H1 (cell line): ENCODE data around the gene TBX4. TPM values are rescaled to one million over a fixed set of nuclear protein-coding genes. Genes with fewer than 3 reads are reported as not detected.
A peak's percentile ranks its signal among the peaks of the same experiment; 100 is the strongest.

Experiments used
- CTCF ChIA-PET: fragments of 300-600 bp; sonication (Branson Sonifier 250); formaldehyde crosslinking; loops from one replicate; lab custom pipeline; 2021; ENCODE audit not compliant: partially characterized antibody; lab: Charles Lee
- POLR2A ChIA-PET: fragments of 300-600 bp; sonication (Branson Sonifier 250); formaldehyde crosslinking; loops from one replicate; lab custom pipeline; 2021; ENCODE audit warnings: inconsistent platforms; ENCODE audit not compliant: partially characterized antibody; lab: Charles Lee
- DNase-seq, 2 experiments: peaks; one replicate each; pipeline versions ENCODE4 v3.0.0 to v3.0.0-alpha.2; 2010 to 2022; ENCODE audit warnings: low spot score in 2 of 2, low read depth in 1 of 2, mixed read lengths in 1 of 2
- FAIRE-seq: peaks from 2 replicates; lab custom pipeline; 2011; peaks lifted over from hg19 to GRCh38; lab: Jason Lieb, UNC
- H2AFZ ChIP-seq: 2 replicates; pipeline ENCODE4 v1.8.1; 2012; ENCODE audit warnings: low read length, inconsistent platforms
- H2AK5ac ChIP-seq: 2 replicates; pipeline ENCODE4 v1.6.1; 2013; ENCODE audit warnings: low read depth, low read length
- H2BK120ac ChIP-seq: replicated peaks from 2 replicates; pipeline ENCODE3; 2013; ENCODE audit warnings: low read depth, low read length, inconsistent platforms
- H2BK12ac ChIP-seq: 2 replicates; pipeline ENCODE4 v1.6.1; 2013; ENCODE audit warnings: low read depth, low read length
- H2BK15ac ChIP-seq: 2 replicates; pipeline ENCODE4 v1.6.1; 2013; ENCODE audit warnings: low read length
- H2BK20ac ChIP-seq: 2 replicates; pipeline ENCODE4 v1.6.1; 2013; ENCODE audit warnings: low read length
- H2BK5ac ChIP-seq: 2 replicates; pipeline ENCODE4 v1.6.1; 2013; ENCODE audit warnings: low read depth, low read length
- H3K14ac ChIP-seq: 2 replicates; pipeline ENCODE4 v1.6.1; 2013; ENCODE audit warnings: inconsistent platforms; ENCODE audit not compliant: insufficient read length
- H3K18ac ChIP-seq: 2 replicates; pipeline ENCODE4 v1.6.1; 2013; ENCODE audit warnings: low read length; ENCODE audit errors: extremely low read depth
- H3K23ac ChIP-seq: 2 replicates; pipeline ENCODE4 v1.6.1; 2013; ENCODE audit warnings: inconsistent platforms; ENCODE audit not compliant: insufficient read length
- H3K23me2 ChIP-seq: 2 replicates; pipeline ENCODE4 v1.6.1; 2013; ENCODE audit warnings: low read depth, low read length
- H3K27ac ChIP-seq: 2 replicates; pipeline ENCODE4 v1.6.1; 2011; ENCODE audit warnings: low read depth, low read length, inconsistent platforms
- H3K27me3 ChIP-seq, 4 experiments: replicated peaks in 1 of 4; 1 replicate in 1 of 4; 2 replicates in 3 of 4; pipeline versions ENCODE4 v1.6.1 to v1.8.1; 2011 to 2013; ENCODE audit warnings: low read length in 3 of 4, mild to moderate bottlenecking in 3 of 4, inconsistent platforms in 2 of 4, mixed read lengths in 2 of 4, moderate library complexity in 1 of 4; ENCODE audit not compliant: control insufficient read depth in 3 of 4, insufficient read depth in 3 of 4; ENCODE audit errors: extremely low read depth in 1 of 4
- H3K36me3 ChIP-seq, 4 experiments: 2 replicates each; pipeline versions ENCODE4 v1.6.1 to v1.8.1; 2011 to 2013; ENCODE audit warnings: mild to moderate bottlenecking in 4 of 4, low read length in 3 of 4, moderate library complexity in 2 of 4, control low read depth in 1 of 4, inconsistent platforms in 1 of 4; ENCODE audit not compliant: insufficient read depth in 4 of 4, control insufficient read depth in 2 of 4
- H3K4ac ChIP-seq: replicated peaks from 2 replicates; pipeline ENCODE3; 2013; ENCODE audit warnings: low read length, low read depth, mixed read lengths, inconsistent platforms; ENCODE audit not compliant: insufficient read length
- H3K4me1 ChIP-seq, 4 experiments: replicated peaks in 1 of 4; 1 replicate in 1 of 4; 2 replicates in 3 of 4; pipeline versions ENCODE4 v1.6.1 to v1.8.1; 2011 to 2013; ENCODE audit warnings: low read length in 3 of 4, inconsistent platforms in 2 of 4, mixed read lengths in 1 of 4; ENCODE audit not compliant: insufficient read depth in 4 of 4, control insufficient read depth in 3 of 4
- H3K4me2 ChIP-seq, 2 experiments: 2 replicates each; pipeline versions ENCODE4 v1.6.1 to v1.8.1; 2011 to 2013; ENCODE audit warnings: low read depth in 2 of 2, low read length in 2 of 2, control low read depth in 1 of 2, inconsistent platforms in 1 of 2, mild to moderate bottlenecking in 1 of 2; ENCODE audit not compliant: insufficient read depth in 1 of 2
- H3K4me3 ChIP-seq, 4 experiments: fragments of 200-600, 300-600 bp in 1 of 4; sonication (generic), shearing (Covaris generic), sonication (Bioruptor Twin) in 1 of 4; 2 replicates each; pipeline versions ENCODE4 v1.5.1 to v1.8.1; 2011 to 2016; ENCODE audit warnings: low read length in 4 of 4, low read depth in 3 of 4, control low read depth in 2 of 4, inconsistent platforms in 2 of 4, mild to moderate bottlenecking in 2 of 4, mixed read lengths in 1 of 4, moderate library complexity in 1 of 4; ENCODE audit not compliant: insufficient read depth in 2 of 4; ENCODE audit errors: extremely low read depth in 1 of 4
- H3K56ac ChIP-seq: replicated peaks from 2 replicates; pipeline ENCODE3; 2013; ENCODE audit warnings: low read depth, mild to moderate bottlenecking, mixed read lengths, low read length, inconsistent platforms; ENCODE audit not compliant: insufficient read length
- H3K79me1 ChIP-seq: 2 replicates; pipeline ENCODE4 v1.6.1; 2013; ENCODE audit warnings: low read depth, low read length, control low read depth
- H3K79me2 ChIP-seq, 2 experiments: 2 replicates each; pipeline versions ENCODE4 v1.6.1 to v1.8.1; 2012 to 2013; ENCODE audit warnings: low read length in 2 of 2, mild to moderate bottlenecking in 2 of 2, inconsistent platforms in 1 of 2; ENCODE audit not compliant: insufficient read depth in 2 of 2, control insufficient read depth in 1 of 2
- H3K9ac ChIP-seq, 4 experiments: replicated peaks in 1 of 4; 1 replicate in 1 of 4; 2 replicates in 3 of 4; pipeline versions ENCODE4 v1.6.1 to v1.8.1; 2011 to 2013; ENCODE audit warnings: low read depth in 3 of 4, low read length in 3 of 4, control low read depth in 2 of 4, mild to moderate bottlenecking in 2 of 4, moderate library complexity in 2 of 4, inconsistent platforms in 1 of 4; ENCODE audit errors: extremely low read depth in 1 of 4
- H3K9me3 ChIP-seq, 2 experiments: 2 replicates each; pipeline versions ENCODE4 v1.6.1 to v1.8.1; 2012 to 2013; ENCODE audit warnings: mild to moderate bottlenecking in 2 of 2, moderate library complexity in 2 of 2, control low read depth in 1 of 2, inconsistent platforms in 1 of 2, low read depth in 1 of 2, low read length in 1 of 2, mixed read lengths in 1 of 2; ENCODE audit not compliant: insufficient read depth in 2 of 2
- H4K20me1 ChIP-seq, 2 experiments: replicated peaks in 1 of 2; 2 replicates each; pipeline versions ENCODE3 to v1.8.1; 2011 to 2013; ENCODE audit warnings: inconsistent platforms in 2 of 2, low read length in 2 of 2, mild to moderate bottlenecking in 1 of 2; ENCODE audit not compliant: insufficient read depth in 2 of 2, control insufficient read depth in 1 of 2
- H4K5ac ChIP-seq: 2 replicates; pipeline ENCODE4 v1.6.1; 2013; ENCODE audit warnings: low read length, low read depth, mixed read lengths, inconsistent platforms; ENCODE audit not compliant: insufficient read length
- H4K8ac ChIP-seq: 2 replicates; pipeline ENCODE4 v1.8.0; 2013; ENCODE audit warnings: mild to moderate bottlenecking, moderate library complexity, low read length, inconsistent platforms; ENCODE audit not compliant: insufficient read depth; ENCODE audit errors: extremely low read depth
- H4K91ac ChIP-seq: replicated peaks from 2 replicates; pipeline ENCODE3; 2013; ENCODE audit warnings: low read length, mixed read lengths, inconsistent platforms; ENCODE audit not compliant: insufficient read length
- BCL11A ChIP-seq, 2 experiments: IDR thresholded peaks; one replicate each; pipeline ENCODE4 v1.6.1; 2011; ENCODE audit warnings: low read depth in 2 of 2, low read length in 2 of 2, mild to moderate bottlenecking in 2 of 2
- BRCA1 ChIP-seq: IDR thresholded peaks from 2 replicates; pipeline ENCODE4 v1.6.1; 2012; ENCODE audit warnings: low read depth, low read length, improper control_type of control experiment
- CTBP2 ChIP-seq: IDR thresholded peaks from 2 replicates; pipeline ENCODE4 v1.7.0; 2011; ENCODE audit warnings: borderline replicate concordance, mild to moderate bottlenecking, moderate library complexity, mixed read lengths, low read length; ENCODE audit not compliant: insufficient read depth, insufficient read length
- E2F6 ChIP-seq: IDR thresholded peaks from 2 replicates; pipeline ENCODE4 v1.6.1; 2012; ENCODE audit warnings: inconsistent platforms
- EZH2 ChIP-seq: fragments of 200-600 bp; sonication (generic); IDR thresholded peaks from 2 replicates; pipeline ENCODE4 v1.7.1; 2012; ENCODE audit warnings: low read depth, mild to moderate bottlenecking, moderate library complexity, low read length, inconsistent platforms; ENCODE audit not compliant: severe bottlenecking
- KDM4A ChIP-seq: IDR thresholded peaks from one replicate; pipeline ENCODE4 v1.7.1; 2012; ENCODE audit warnings: low read depth, mild to moderate bottlenecking, moderate library complexity, low read length, inconsistent platforms; ENCODE audit not compliant: severe bottlenecking
- MAX ChIP-seq: IDR thresholded peaks from 2 replicates; pipeline ENCODE4 v1.6.1; 2012; ENCODE audit warnings: inconsistent platforms
- RNF2 ChIP-seq: fragments of 200-900, 300-1000 bp; sonication (generic); IDR thresholded peaks from 2 replicates; pipeline ENCODE4 v1.7.1; 2016; ENCODE audit warnings: borderline replicate concordance, low read depth, mild to moderate bottlenecking, antibody characterized with exemption, low read length; ENCODE audit not compliant: poor library complexity, severe bottlenecking; ENCODE audit errors: missing control alignments
- SUZ12 ChIP-seq: fragments of 200-600 bp; sonication (generic); IDR thresholded peaks from 2 replicates; pipeline ENCODE4 v1.6.1; 2012; ENCODE audit warnings: mild to moderate bottlenecking, inconsistent platforms, low read length, moderate library complexity, mixed read lengths
- WGBS, 2 experiments: shearing (Covaris generic) in 1 of 2; methylation state at CpG; one replicate each; pipeline versions ENCODE4 v1.1.6 to v1.1.7; 2013 to 2015; ENCODE audit warnings: low lambda C conversion rate in 2 of 2, mixed read lengths in 2 of 2, inconsistent platforms in 1 of 2, low coverage in 1 of 2, missing lambda C conversion rate in 1 of 2; ENCODE audit not compliant: insufficient replicate concordance in 2 of 2, insufficient coverage in 1 of 2, insufficient read length in 1 of 2; ENCODE audit errors: extremely low coverage in 1 of 2, missing lambda C conversion rate in 1 of 2; 5-methylcytosine and 5-hydroxymethylcytosine counted together
- polyA plus RNA-seq, 7 experiments: library from polyadenylated mRNA; depleted of rRNA in 3 of 7; stranded (reverse) in 5 of 7; unstranded in 2 of 7; fragments of >200 nt in 5 of 7; fragments of 200-250 nt in 2 of 7; gene quantifications; 1 replicate in 5 of 7; 2 replicates in 1 of 7; 4 replicates in 1 of 7; pipeline versions ENCODE4 v1.2.1 to v1.2.3, GENCODE V29; 2011 to 2013; ENCODE audit warnings: missing spikeins in 2 of 7, mixed read lengths in 2 of 7
- total RNA-seq: library from RNA; stranded (reverse); fragmentation: NEBNext Ultra II Directional; extraction: Animal tissue kit (Norgen Biotek cat#: 25700); gene quantifications from 2 replicates; pipeline ENCODE4 v1.2.1, GENCODE V29; 2021

Gene TBX4
- total and polyA plus RNA-seq, 2 of the 8 experiments (the other 6 are each of a cell fraction or from before 2014, with no cell fraction given): 0.02 TPM; not detected in 1

GRCh38 chr17:61451538-61452300, 503 bp upstream of the TBX4 start:
- H4K20me1 ChIP-seq: peaks cover 17 to 22% of the 10 kb centered on the region in 2 experiments
- H4K8ac ChIP-seq: no peak overlapping the region
- 2% methylated on average over 47 of the region's 75 CpGs; no CpG with 5 or more reads in 1 of the 2 experiments for WGBS, 2 experiments
- H2AK5ac ChIP-seq: no peak overlapping the region
- TF ChIP-seq KDM4A (peak; percentile 64), EZH2 (peak; percentile 65), E2F6 (peak; percentile 89), BCL11A (IDR thresholded peaks at IDR 0.05; ENCODE audit: low read depth in 2 of 2, low read length in 2 of 2) (no peak), MAX (peak; percentile 17; the same call in 1 of the 2 replicates), SUZ12 (peak; percentile 50; the same call in 1 of the 2 replicates), CTBP2 (peak; percentile 91), RNF2 (peak; percentile 46), BRCA1 (no peak)
- no peak overlapping the region for H3K23ac ChIP-seq
- H3K4ac ChIP-seq: no peak overlapping the region
- H2BK15ac ChIP-seq: no peak overlapping the region
- no peak overlapping the region for H2BK5ac ChIP-seq
- H2BK20ac ChIP-seq: no peak overlapping the region
- no peaks in the 10 kb centered on the region for H3K79me1 ChIP-seq
- H3K9ac ChIP-seq: no peak overlapping the region
- peaks cover 0 to 26% (median 10%) of the 10 kb centered on the region in 4 experiments; a peak in 5 of 7 replicates for H3K4me1 ChIP-seq
- no peak overlapping the region for H3K14ac ChIP-seq
- no peak overlapping the region for H4K91ac ChIP-seq
- CTCF ChIA-PET: interaction anchor here (1.0 to 11.6 kb wide), 9 partner anchors 10 to 57 kb away, joined by 3 to 136 read pairs (median 9); partner anchors contain the start of gene TBX2
- H3K27me3 ChIP-seq: peaks cover 63 to 90% (median 71%) of the 10 kb centered on the region in 4 experiments
- H3K9me3 ChIP-seq: peaks cover 0 to 4% of the 10 kb centered on the region in 2 experiments; a peak in 1 of 4 replicates
- no peak overlapping the region for H2BK120ac ChIP-seq
- H3K79me2 ChIP-seq: no peaks in the 10 kb centered on the region
- FAIRE-seq (no peak), DNase-seq (peak in 1 of 2 experiments; percentile 83)
- H3K23me2 ChIP-seq: peaks cover 4% of the 10 kb centered on the region; the same call in 1 of the 2 replicates
- no peak overlapping the region for H3K56ac ChIP-seq
- H3K4me3 ChIP-seq: peak overlapping the region; percentile 16 to 59 (median 18); a peak in 6 of 8 replicates
- no peak overlapping the region for H2BK12ac ChIP-seq
- H2AFZ ChIP-seq: no peak overlapping the region
- peak overlapping the region; percentile 59 to 79 for H3K4me2 ChIP-seq
- no peak overlapping the region for H4K5ac ChIP-seq
- H3K18ac ChIP-seq: no peak overlapping the region
- POLR2A ChIA-PET: interaction anchor here (0.8 to 1.1 kb wide), 2 partner anchors 12 to 38 kb away, joined by 3 to 6 read pairs; no protein-coding TSS in a partner anchor
- H3K36me3 ChIP-seq: peaks cover 0 to 15% (median 0%) of the 10 kb centered on the region in 4 experiments; a peak in 1 of 8 replicates
- no peak overlapping the region for H3K27ac ChIP-seq
